Hematopoietic multipotent progenitor cell treated with erythropoietin and hydrocortisone succinate and interleukin-3 and kit ligand, for 4 days (in vitro differentiated cells): Measurements from ENCODE around the gene KCNIP1.

Experiments
- DNase-seq: peaks from one replicate; pipeline ENCODE4 v3.0.0-alpha.2; 2015

The KCNIP1 gene

DNA sequence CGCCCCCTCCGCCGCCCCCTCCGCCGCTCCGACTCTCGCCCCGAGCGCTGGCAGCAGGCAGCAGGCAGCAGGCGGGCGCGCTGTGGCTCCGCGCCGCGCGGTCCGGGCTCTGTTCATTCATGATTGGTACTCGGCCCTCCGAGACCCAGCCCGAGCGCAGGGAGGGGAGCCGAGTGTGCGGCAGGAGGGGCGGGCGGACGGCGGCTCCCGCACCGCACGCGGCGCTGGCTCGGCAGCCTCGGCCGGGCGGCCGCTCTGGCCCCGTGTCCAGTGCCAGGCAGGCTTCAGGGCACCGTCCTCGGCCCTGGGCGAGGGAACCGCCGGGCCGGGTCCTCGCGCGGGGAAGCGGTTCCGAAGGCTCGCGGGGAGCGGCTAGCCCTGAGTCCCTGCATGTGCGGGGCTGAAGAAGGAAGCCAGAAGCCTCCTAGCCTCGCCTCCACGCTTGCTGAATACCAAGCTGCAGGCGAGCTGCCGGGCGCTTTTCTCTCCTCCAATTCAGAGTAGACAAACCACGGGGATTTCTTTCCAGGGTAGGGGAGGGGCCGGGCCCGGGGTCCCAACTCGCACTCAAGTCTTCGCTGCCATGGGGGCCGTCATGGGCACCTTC, at the start of gene KCNIP1:
TSS of gene KCNIP1 (plus strand) at position 31 of the 607 bp plus-strand sequence.
- peak; percentile 23 for DNase-seq

DNA sequence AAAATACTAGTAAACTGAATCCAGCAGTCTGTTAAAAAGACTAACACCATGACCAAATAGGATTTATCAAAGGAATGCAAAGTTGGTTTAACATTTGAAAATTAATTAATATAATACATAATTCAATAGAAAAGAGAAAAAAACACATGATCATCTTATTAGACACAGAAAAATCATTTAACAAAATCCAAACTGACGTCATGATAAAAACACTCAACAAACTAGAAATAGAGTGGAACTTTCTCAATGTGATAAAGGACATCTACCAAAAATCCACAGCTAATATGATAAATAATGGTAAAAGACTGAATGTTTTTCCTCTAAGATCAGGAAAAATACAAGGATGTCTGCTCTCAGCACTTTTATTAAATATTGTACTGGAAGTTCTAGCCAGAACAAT, 40.4 kb upstream of the KCNIP1 start:
- no peak for DNase-seq

DNA sequence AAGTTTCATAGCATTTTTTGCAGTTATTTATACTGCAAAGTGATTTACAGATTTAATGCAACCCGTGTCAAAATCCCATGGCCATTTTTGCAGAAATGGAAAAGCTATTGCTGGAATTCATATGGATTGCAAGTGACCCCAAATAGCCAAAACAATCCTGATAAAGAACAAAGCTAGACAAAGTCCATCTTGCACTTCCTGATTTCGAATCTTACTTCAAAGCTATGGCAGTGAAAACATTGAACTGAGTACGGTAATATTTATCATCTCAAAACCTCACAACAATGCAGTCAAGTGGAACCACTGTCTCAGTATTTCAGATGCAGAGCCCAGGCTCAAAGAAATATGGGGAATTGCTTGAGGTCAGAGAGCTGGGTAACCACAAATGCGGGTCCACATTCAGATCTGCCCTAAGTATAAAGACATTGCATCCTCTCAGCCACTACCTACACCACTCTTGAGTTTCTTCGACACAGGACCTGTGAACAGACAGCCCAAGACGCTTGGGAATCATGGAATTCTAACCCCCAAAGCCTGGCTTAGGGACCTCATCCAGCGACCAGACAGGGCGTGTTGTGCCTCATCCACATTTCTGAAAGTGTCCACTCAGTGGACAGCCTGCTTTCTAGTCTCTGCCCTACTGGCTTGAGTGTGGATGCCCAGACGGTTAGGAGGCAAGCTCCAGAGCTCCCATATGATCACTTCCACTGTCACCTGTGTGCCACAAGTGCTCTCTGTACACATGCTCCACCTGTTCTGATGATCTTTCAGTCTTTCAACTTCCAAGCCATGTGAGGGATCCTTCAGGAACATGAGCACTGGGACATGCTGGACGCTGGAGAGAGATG, 39.3 kb upstream of the KCNIP1 start:
- DNase-seq: no peak

DNA sequence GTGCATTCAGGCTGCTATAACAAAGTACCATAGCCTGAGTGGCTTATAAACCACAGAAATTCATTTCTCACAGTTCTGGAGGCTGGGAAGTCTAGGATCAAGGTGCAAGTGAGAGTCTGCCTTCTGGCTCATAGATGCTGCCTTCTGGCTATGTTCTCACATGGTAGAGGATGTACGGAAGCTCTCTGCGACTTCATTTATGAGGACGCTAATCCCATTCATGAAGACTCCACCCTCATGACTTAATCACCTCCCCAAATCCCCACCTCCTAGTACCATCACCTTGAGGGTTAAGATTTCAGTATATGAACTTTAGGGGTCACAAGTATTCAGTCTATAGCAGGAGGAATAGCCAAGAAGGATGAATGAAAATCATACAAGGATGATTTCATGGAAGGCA, 37.3 kb upstream of the KCNIP1 start:
- DNase-seq: no peak

- DNase-seq: peak; percentile 24
These were observed 36.7 kb upstream of the KCNIP1 start for GRCh38 chr5:170466988-170467707.

GRCh38 chr5:170468633-170469285, 35.1 kb upstream of the KCNIP1 start:
- no peak for DNase-seq

GRCh38 chr5:170469414-170469813, 34.4 kb upstream of the KCNIP1 start:
- DNase-seq: no peak

- DNase-seq: no peak
These were observed 33.5 kb upstream of the KCNIP1 start for GRCh38 chr5:170470275-170470674.

DNA sequence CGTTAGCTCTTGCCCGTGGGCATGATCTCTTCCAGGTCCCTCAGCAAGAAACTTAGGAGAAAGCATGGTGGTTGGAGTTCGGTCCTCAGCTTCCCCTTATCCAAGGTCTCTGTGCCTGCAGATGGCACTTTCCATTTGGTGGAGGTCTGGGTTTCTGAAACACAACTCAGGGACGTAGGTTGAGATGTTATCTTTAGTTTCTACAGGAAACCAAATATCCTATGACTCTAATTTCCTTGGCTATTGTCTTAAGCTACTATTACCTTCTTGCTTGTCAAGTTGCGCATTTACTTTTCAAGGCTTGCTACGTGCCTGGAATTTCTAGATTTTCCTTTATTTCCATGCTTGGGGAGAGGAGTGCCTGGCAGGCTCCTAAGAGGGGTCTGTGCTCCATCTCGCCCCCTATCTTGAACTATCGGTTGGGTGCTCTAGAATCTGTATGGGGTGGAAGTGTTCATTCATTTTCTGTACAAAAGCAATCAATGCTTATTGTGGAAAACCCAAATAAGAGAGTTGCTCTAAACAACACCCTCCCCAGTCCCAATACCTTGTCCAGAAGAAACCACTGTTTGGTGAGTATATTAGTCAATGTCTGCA, 32.9 kb upstream of the KCNIP1 start:
- no peak for DNase-seq

DNA sequence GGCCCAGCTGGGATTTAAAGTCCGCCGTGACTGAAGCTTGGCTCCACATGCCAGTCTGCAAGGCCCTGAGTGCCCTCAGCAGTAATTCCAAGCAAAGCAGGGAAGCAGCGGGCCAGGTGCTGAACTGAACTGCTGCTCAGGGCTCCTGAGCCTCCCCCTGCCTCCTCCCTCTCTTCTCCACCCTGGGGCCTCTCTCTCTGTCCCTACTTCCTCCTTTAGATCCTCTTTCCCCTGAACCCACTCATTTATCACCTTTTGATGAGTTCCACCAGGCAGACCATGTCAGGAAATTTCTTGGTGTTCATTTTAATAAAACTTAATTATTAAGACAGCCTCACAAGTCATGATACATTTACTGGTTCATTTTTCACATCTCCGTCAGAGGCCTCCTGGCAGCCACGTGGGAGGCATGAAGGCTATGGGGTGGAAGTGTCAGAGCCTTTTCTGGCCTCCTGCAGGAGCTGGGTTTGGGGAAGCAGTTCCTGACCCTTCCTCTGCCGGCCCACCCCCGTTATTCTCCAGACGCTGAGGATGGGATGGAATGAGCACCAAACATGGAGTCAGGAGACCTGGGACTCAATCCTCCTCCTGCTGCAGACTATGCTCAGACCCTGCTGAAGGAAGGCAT, 32.2 kb upstream of the KCNIP1 start:
- DNase-seq: peak; percentile 25

DNA sequence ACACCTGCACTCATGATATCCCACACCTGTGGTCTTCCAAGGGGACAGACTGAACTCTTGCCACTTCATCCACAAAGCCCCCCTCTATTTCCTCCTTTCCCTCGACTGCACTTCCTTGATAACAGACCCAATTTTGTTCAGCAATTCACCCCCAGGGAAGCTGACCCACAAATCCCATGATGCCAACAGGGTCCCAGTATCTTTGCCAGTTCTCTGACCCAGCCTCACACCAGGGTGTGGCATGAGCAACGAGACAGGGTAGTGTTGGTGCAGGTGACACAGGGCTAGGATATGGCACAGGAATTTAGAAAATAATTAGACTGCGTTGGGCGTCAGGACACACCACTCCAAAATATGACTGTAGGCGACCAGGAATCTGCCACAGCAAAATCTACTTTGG, 30.2 kb upstream of the KCNIP1 start:
- no peak for DNase-seq

- DNase-seq: no peak
These were observed 29.1 kb upstream of the KCNIP1 start for GRCh38 chr5:170474489-170475274.

GRCh38 chr5:170475294-170476000, 28.4 kb upstream of the KCNIP1 start:
- DNase-seq: peak; percentile 30

DNA sequence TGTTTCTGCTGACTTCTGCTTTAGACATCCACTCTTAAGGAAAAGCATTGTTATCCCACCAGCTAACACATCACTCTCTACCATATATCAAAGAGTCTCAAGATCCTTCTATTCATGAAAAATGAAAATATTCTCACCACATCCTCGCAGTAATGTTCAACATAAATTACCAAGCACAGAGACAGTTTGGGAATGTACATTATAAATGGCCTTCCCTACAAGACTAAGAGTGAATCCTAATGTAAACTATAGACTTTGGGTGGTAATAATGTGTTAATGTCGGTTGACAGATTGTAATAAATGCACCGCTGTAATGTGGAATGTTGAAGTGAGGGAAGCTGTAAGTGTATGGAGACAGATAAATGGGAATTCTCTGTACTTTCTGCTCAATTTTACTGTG, 27.1 kb upstream of the KCNIP1 start:
- DNase-seq: no peak

DNA sequence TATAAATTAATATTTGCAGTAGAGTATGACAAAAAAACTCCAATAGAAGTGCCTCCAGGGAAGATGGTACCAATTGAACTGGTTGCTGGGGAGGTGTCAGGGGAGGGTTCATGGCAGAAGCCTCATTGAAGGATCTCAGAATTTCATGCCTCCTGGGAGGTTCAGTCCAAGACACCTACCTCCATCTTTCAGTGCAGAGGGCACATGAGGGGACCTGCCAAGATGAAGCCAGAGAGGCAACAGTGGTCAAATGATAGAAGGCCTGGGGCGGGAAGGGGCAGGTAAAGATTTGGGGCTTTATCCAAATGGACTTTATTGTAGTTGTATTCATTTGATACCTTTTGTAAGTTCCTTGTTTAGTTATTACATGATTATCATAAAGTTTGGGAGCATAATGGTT, 25.9 kb upstream of the KCNIP1 start:
- no peak for DNase-seq

DNA sequence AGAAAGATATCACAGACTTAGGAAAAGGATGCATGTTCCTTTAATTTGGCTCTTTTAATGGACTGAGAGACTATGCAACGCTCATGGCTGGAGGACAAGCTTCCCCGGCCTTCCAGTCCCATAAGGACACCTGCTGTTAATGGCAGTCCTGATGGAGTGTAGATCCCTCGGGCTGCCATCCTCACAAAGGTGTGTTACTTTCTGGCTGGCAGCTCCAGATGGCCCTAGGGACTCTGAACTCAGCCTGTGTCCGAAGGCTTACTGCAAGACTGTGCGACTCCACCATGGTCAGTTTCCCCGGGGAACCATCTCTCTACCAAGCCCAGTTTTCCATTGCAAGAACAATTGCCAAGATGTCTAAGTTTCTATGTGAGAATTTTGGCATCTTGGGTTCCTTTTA, 25.5 kb upstream of the KCNIP1 start:
- no peak for DNase-seq

DNA sequence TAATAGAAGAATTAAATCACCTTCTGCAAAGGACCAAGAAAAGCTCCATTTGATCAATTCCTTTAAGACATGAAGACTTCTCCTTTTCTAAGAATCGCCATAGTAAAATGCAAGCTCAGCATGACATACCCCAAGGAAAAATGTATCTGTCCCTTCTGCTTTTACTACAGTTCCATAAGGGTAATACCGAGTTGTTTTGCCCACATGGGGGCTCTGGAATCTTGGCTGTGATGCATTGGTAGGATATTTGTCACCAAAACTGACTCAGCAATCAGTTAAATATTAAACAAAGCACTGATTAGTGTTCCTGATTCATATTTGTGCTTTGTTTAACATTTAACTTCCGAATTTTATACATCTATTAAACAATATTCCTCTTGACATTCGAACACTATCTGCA, 24.3 kb upstream of the KCNIP1 start:
- DNase-seq: no peak

GRCh38 chr5:170480260-170480659, 23.6 kb upstream of the KCNIP1 start:
- DNase-seq: no peak

DNA sequence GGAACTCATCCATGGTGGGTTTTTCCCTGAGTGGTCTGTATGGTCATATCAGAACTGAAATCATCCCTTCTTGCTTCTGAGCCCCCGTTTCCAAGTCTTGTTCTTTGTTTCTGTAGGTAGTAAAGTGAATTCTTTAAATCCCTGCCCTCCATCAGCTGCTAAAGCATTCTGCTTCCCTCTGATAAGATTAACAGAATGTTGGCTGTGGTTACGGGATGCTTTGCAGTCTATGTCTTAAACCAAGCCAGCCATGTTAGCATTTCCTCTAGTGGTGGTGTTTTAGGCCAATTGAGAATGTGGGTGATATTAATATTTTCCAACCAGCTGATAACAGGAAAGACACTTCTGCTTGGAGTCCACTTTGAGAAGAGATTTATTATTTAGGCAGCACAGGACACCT, 22.0 kb upstream of the KCNIP1 start:
- DNase-seq: peak; percentile 84

DNA sequence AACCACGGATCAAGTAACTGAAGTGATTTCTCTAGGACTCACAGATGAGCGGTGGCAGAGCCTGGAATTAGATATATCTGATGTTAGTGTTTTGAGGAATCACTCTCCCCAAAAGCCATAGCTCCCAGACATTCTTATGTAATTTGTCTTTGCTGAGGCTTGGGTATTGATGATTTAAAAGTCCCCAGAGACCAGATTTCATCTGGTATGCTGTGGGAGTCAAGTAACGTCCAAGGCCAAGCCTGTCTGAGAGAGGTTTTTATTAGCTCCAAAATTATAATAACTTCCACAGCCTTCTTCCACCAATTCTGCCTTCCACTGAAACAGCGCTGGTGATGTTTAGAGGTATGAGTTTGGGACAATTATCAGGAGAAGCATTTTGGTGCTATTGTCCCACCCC, 21.3 kb upstream of the KCNIP1 start:
- no peak for DNase-seq
